IMR-90 (cell line): ENCODE data around the gene ASTN2. TPM values are rescaled to one million over a fixed set of nuclear protein-coding genes. Genes with fewer than 3 reads are reported as not detected.

Experiments
- ATAC-seq: fragments of 200-7000 bp; cut with Tn5 transposase; 2 replicates; pipeline ENCODE4 v1.9.1; 2020; ENCODE audit warnings: low read depth, mild to moderate bottlenecking, moderate library complexity
- BruUV-seq: library from RNA; stranded (reverse); fragments of 400-500 nt; replicated peaks from 2 replicates; lab custom pipeline; 2021; lab: Mats Ljungman, UMichigan
- CTCF ChIA-PET: fragments of 300-600 bp; formaldehyde crosslinking; extraction: SDS; loops from one replicate; lab custom pipeline; 2021; ENCODE audit warnings: antibody characterized with exemption; lab: Yijun Ruan, JAX
- POLR2A ChIA-PET: fragments of 300-600 bp; sonication (Branson Sonifier 250); formaldehyde crosslinking; loops from one replicate; lab custom pipeline; 2022; ENCODE audit warnings: antibody characterized with exemption; ENCODE audit not compliant: unreplicated experiment; lab: Charles Lee
- DNase-seq: peaks from one replicate; pipeline ENCODE4 v3.0.0; 2013
- H2AFZ ChIP-seq: replicated peaks from 2 replicates; pipeline ENCODE3; 2013; ENCODE audit warnings: low read length, mild to moderate bottlenecking; ENCODE audit not compliant: poor library complexity
- H2AK5ac ChIP-seq: 2 replicates; pipeline ENCODE4 v1.6.1; 2013; ENCODE audit warnings: low read depth, low read length, inconsistent platforms
- H2AK9ac ChIP-seq: replicated peaks from 2 replicates; pipeline ENCODE3; 2013; ENCODE audit warnings: mild to moderate bottlenecking, low read depth, low read length, moderate library complexity; ENCODE audit not compliant: poor library complexity
- H2BK120ac ChIP-seq: 2 replicates; pipeline ENCODE4 v1.6.1; 2013; ENCODE audit warnings: low read depth, low read length, inconsistent platforms
- H2BK15ac ChIP-seq: 3 replicates; pipeline ENCODE4 v1.6.1; 2013; ENCODE audit warnings: low read depth, low read length, inconsistent platforms
- H2BK20ac ChIP-seq: 2 replicates; pipeline ENCODE4 v1.6.1; 2013; ENCODE audit warnings: low read depth, mild to moderate bottlenecking, inconsistent platforms, low read length, moderate library complexity
- H2BK5ac ChIP-seq: 2 replicates; pipeline ENCODE4 v1.6.1; 2013; ENCODE audit warnings: mild to moderate bottlenecking, low read depth, low read length, inconsistent platforms; ENCODE audit not compliant: poor library complexity, severe bottlenecking
- H3K14ac ChIP-seq: replicated peaks from 2 replicates; pipeline ENCODE4 v1.6.1; 2013; ENCODE audit warnings: low read depth, low read length, inconsistent platforms
- H3K18ac ChIP-seq: 2 replicates; pipeline ENCODE4 v1.6.1; 2013; ENCODE audit warnings: low read depth, low read length, control low read depth
- H3K23ac ChIP-seq: 2 replicates; pipeline ENCODE4 v1.6.1; 2013; ENCODE audit warnings: low read depth, low read length, inconsistent platforms
- H3K27ac ChIP-seq: 2 replicates; pipeline ENCODE4 v1.5.1; 2013; ENCODE audit warnings: mild to moderate bottlenecking, control low read depth, low read length; ENCODE audit not compliant: insufficient read depth
- H3K27me3 ChIP-seq: 2 replicates; pipeline ENCODE4 v1.6.1; 2013; ENCODE audit warnings: low read length; ENCODE audit not compliant: control insufficient read depth, insufficient read depth
- H3K36me3 ChIP-seq: 2 replicates; pipeline ENCODE4 v1.6.1; 2013; ENCODE audit warnings: low read length, mixed read lengths; ENCODE audit not compliant: control insufficient read depth, insufficient read depth
- H3K4ac ChIP-seq: 2 replicates; pipeline ENCODE4 v1.6.1; 2013; ENCODE audit warnings: low read depth, low read length, inconsistent platforms
- H3K4me1 ChIP-seq: 2 replicates; pipeline ENCODE4 v1.6.1; 2013; ENCODE audit warnings: low read length, mixed read lengths; ENCODE audit not compliant: control insufficient read depth, insufficient read depth
- H3K4me2 ChIP-seq: 2 replicates; pipeline ENCODE4 v1.6.1; 2013; ENCODE audit warnings: low read depth, mild to moderate bottlenecking, control low read depth, low read length, moderate library complexity
- H3K4me3 ChIP-seq: 2 replicates; pipeline ENCODE4 v1.5.1; 2013; ENCODE audit warnings: low read depth, mild to moderate bottlenecking, control low read depth, low read length, moderate library complexity; ENCODE audit not compliant: insufficient read depth
- H3K56ac ChIP-seq: 2 replicates; pipeline ENCODE4 v1.6.1; 2013; ENCODE audit warnings: low read length, inconsistent platforms; ENCODE audit not compliant: insufficient read depth; ENCODE audit errors: extremely low read depth
- H3K79me1 ChIP-seq, 2 experiments: 2 replicates each; pipeline ENCODE4 v1.6.1; 2013; ENCODE audit warnings: low read length in 2 of 2, inconsistent platforms in 1 of 2, low read depth in 1 of 2
- H3K9ac ChIP-seq: 2 replicates; pipeline ENCODE4 v1.6.1; 2013; ENCODE audit warnings: low read depth, low read length, control low read depth
- H3K9me1 ChIP-seq: 2 replicates; pipeline ENCODE4 v1.6.1; 2013; ENCODE audit warnings: low read length, inconsistent platforms; ENCODE audit not compliant: insufficient read depth
- H3K9me3 ChIP-seq: 2 replicates; pipeline ENCODE4 v1.6.1; 2013; ENCODE audit warnings: low read length; ENCODE audit not compliant: control insufficient read depth, insufficient read depth
- H4K20me1 ChIP-seq: 2 replicates; pipeline ENCODE4 v1.6.1; 2013; ENCODE audit warnings: low read length, inconsistent platforms; ENCODE audit not compliant: insufficient read depth
- H4K5ac ChIP-seq: 2 replicates; pipeline ENCODE4 v1.6.1; 2013; ENCODE audit warnings: mild to moderate bottlenecking, low read depth, low read length, control low read depth
- H4K8ac ChIP-seq, 2 experiments: 2 replicates each; pipeline ENCODE4 v1.6.1; 2013; ENCODE audit warnings: low read depth in 2 of 2, low read length in 2 of 2, control low read depth in 1 of 2, inconsistent platforms in 1 of 2
- H4K91ac ChIP-seq: 2 replicates; pipeline ENCODE4 v1.6.1; 2013; ENCODE audit warnings: low read depth, low read length, inconsistent platforms; ENCODE audit not compliant: insufficient read depth
- BHLHE40 ChIP-seq: fragments of 150-350 bp; IDR thresholded peaks from 2 replicates; pipeline ENCODE4 v1.6.1; 2016; ENCODE audit warnings: mild to moderate bottlenecking, low read depth, low read length
- CEBPB ChIP-seq: IDR thresholded peaks from 2 replicates; pipeline ENCODE4 v1.6.1; 2012; ENCODE audit warnings: low read depth, low read length, improper control_type of control experiment
- CHD1 ChIP-seq: IDR thresholded peaks from 2 replicates; pipeline ENCODE4 v1.6.1; 2012; ENCODE audit warnings: low read depth, low read length, improper control_type of control experiment
- NFE2L2 ChIP-seq: fragments of 150-350 bp; IDR thresholded peaks from 2 replicates; pipeline ENCODE4 v1.6.1; 2016; ENCODE audit warnings: low read depth, mild to moderate bottlenecking, low read length
- RAD21 ChIP-seq: IDR thresholded peaks from 2 replicates; pipeline ENCODE4 v1.6.1; 2012; ENCODE audit warnings: low read length, improper control_type of control experiment
- RCOR1 ChIP-seq: IDR thresholded peaks from 2 replicates; pipeline ENCODE4 v1.6.1; 2012; ENCODE audit warnings: mild to moderate bottlenecking, low read length, improper control_type of control experiment; ENCODE audit not compliant: insufficient replicate concordance
- RFX5 ChIP-seq: IDR thresholded peaks from 2 replicates; pipeline ENCODE4 v1.8.0; 2012; ENCODE audit warnings: low read depth, mild to moderate bottlenecking, low read length, moderate library complexity
- SMC3 ChIP-seq: fragments of 150-350 bp; IDR thresholded peaks from 2 replicates; pipeline ENCODE4 v1.6.1; 2016; ENCODE audit warnings: low read depth, mild to moderate bottlenecking, antibody characterized with exemption, low read length, moderate library complexity
- USF2 ChIP-seq: fragments of 150-350 bp; IDR thresholded peaks from 2 replicates; pipeline ENCODE4 v1.6.1; 2017; ENCODE audit warnings: mild to moderate bottlenecking, antibody characterized with exemption, low read length, low read depth
- WGBS, 2 experiments: methylation state at CpG; one replicate each; pipeline versions ENCODE4 v1.1.5 to v1.1.7; 2013; ENCODE audit warnings: missing lambda C conversion rate in 2 of 2; ENCODE audit not compliant: insufficient read length in 1 of 2; ENCODE audit errors: extremely low coverage in 2 of 2; 5-methylcytosine and 5-hydroxymethylcytosine counted together
- dilution Hi-C: fragments of 300-500 bp; cut with HindIII; formaldehyde crosslinking; loops from one replicate; pipeline ENCODE4 v1.14.3; 2018; ENCODE audit warnings: low sequenced_read_pairs; ENCODE audit not compliant: unreplicated experiment
- in situ Hi-C: fragments of 300-500 bp; cut with MboI; formaldehyde crosslinking; loops from 3 replicates; pipeline ENCODE4 v1.14.3; 2019; ENCODE audit warnings: low sequenced_read_pairs, inconsistent platforms, mixed read lengths
- intact Hi-C: fragments of 100-400 bp; cut with micrococcal nuclease; formaldehyde crosslinking; loops from 2 replicates; pipeline ENCODE4 v1.10.0; 2022
- polyA plus RNA-seq, 3 experiments: library from polyadenylated mRNA; depleted of rRNA; stranded (reverse); fragments of >200 nt; gene quantifications; 2 replicates each; pipeline ENCODE4 v1.2.3, GENCODE V29; 2012; ENCODE audit warnings: low replicate concordance in 1 of 3
- total RNA-seq: library from RNA; depleted of rRNA; stranded (reverse); fragments of >200 nt; gene quantifications from 2 replicates; pipeline ENCODE4 v1.2.3, GENCODE V29; 2012

The ASTN2 gene
- total and polyA plus RNA-seq, 2 of the 4 experiments (the other 2 are of a cell fraction), result 3.8 to 6.8 TPM

DNA sequence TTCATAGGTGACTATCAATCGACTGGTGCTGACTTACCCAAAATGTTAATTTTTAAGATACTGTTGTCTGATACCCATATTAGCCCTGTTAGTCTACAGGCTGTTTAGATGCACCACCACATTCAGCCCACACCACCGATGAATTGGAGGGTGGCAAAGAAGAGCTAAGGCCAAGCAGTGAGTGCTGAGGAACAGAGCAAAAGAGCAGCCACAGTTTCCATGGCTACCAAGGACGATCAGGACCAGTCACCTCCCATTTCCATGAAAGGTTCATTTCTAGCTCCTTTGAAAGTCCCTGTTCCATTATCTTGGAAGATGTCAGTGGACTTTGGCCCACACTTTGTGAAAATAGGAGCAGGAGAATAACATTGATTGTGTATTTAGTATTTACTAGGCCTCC, 364.9 kb downstream of the ASTN2 start:
- Histone ChIP-seq H3K56ac (no peak overlapping the region), H2AK5ac (no peak overlapping the region), H4K5ac (no peak overlapping the region), H3K79me1 (no peaks in the 10 kb centered on the region), H4K91ac (no peak overlapping the region), H3K18ac (no peak overlapping the region), H3K27me3 (no peaks in the 10 kb centered on the region), H3K27ac (no peak overlapping the region), H3K36me3 (no peaks in the 10 kb centered on the region), H2AK9ac (no peak overlapping the region), H2BK15ac (no peak overlapping the region), H4K8ac (no peak overlapping the region), H3K4me2 (no peak overlapping the region), H2AFZ (no peak overlapping the region), H3K9ac (no peak overlapping the region), H3K9me1 (no peaks in the 10 kb centered on the region; the same call in 1 of the 2 replicates), H2BK120ac (no peak overlapping the region), H2BK20ac (no peak overlapping the region), H3K4me3 (no peak overlapping the region), H3K23ac (no peak overlapping the region), H3K4ac (no peak overlapping the region), H3K9me3 (no peaks in the 10 kb centered on the region), H2BK5ac (no peak overlapping the region), H3K4me1 (no peaks in the 10 kb centered on the region), H3K14ac (no peak overlapping the region), H4K20me1 (no peaks in the 10 kb centered on the region)
- dilution Hi-C loops (no loop called here), in situ Hi-C loops (no loop called here), intact Hi-C loops (no loop called here)
- DNase-seq, result no peak
- TF ChIP-seq CHD1, result no peak
- no peak for TF ChIP-seq CEBPB
- no peak for TF ChIP-seq BHLHE40
- TF ChIP-seq RFX5, result no peak
- no peak for TF ChIP-seq RCOR1
- no peak for TF ChIP-seq NFE2L2
- no peak for TF ChIP-seq USF2
- TF ChIP-seq SMC3, result no peak
- TF ChIP-seq RAD21, result no peak
- ATAC-seq, result no peak
- no CpG with 5 or more reads among the region's 3 CpGs for WGBS, 2 experiments
- ChIA-PET CTCF (no interaction called here), POLR2A (no interaction called here)
- no TSS peak for BruUV-seq
